GM23338 (cell line): ENCODE data around the gene PPM1F. TPM values are rescaled to one million over a fixed set of nuclear protein-coding genes. Genes with fewer than 3 reads are reported as not detected.

Experiments used
- ATAC-seq: fragments of 200-7000 bp; cut with Tn5 transposase; 3 replicates; pipeline ENCODE4 v1.9.1; 2020
- DNase-seq: peaks from one replicate; pipeline ENCODE4 v3.0.0-alpha.2; 2015; ENCODE audit warnings: low spot score
- H2AFZ ChIP-seq: fragments of 200-600 bp; sonication (generic); 2 replicates; pipeline ENCODE4 v1.8.0; 2016; ENCODE audit warnings: antibody characterized with exemption, mild to moderate bottlenecking, moderate library complexity
- H3F3A ChIP-seq: fragments of 200-600 bp; sonication (generic); replicated peaks from 2 replicates; pipeline ENCODE4 v1.8.0; 2017; ENCODE audit warnings: antibody characterized with exemption, mixed run types, low read depth
- H3K27ac ChIP-seq: fragments of 200-600 bp; sonication (generic); 2 replicates; pipeline ENCODE4 v1.6.1; 2016; ENCODE audit warnings: low read depth
- H3K27me3 ChIP-seq: fragments of 200-600 bp; sonication (generic); 2 replicates; pipeline ENCODE4 v1.8.0; 2016; ENCODE audit warnings: mild to moderate bottlenecking, mixed run types, moderate library complexity; ENCODE audit not compliant: insufficient read depth
- H3K36me3 ChIP-seq: fragments of 200-600 bp; sonication (generic); 2 replicates; pipeline ENCODE4 v1.8.0; 2016; ENCODE audit warnings: mild to moderate bottlenecking; ENCODE audit not compliant: insufficient read depth
- H3K4me1 ChIP-seq: fragments of 200-600 bp; sonication (generic); 2 replicates; pipeline ENCODE4 v1.8.0; 2016; ENCODE audit warnings: mild to moderate bottlenecking, moderate library complexity; ENCODE audit not compliant: insufficient read depth
- H3K4me2 ChIP-seq: fragments of 200-600 bp; sonication (generic); 2 replicates; pipeline ENCODE4 v1.7.1; 2017; ENCODE audit warnings: mixed run types
- H3K4me3 ChIP-seq: fragments of 200-600 bp; sonication (generic); 2 replicates; pipeline ENCODE4 v1.6.1; 2016; ENCODE audit warnings: mixed run types
- H3K79me2 ChIP-seq: fragments of 200-600 bp; sonication (generic); replicated peaks from 2 replicates; pipeline ENCODE4 v1.8.0; 2017; ENCODE audit warnings: mild to moderate bottlenecking; ENCODE audit not compliant: insufficient read depth
- H3K9me2 ChIP-seq: fragments of 200-600 bp; sonication (generic); 2 replicates; pipeline ENCODE4 v1.8.0; 2017; ENCODE audit not compliant: insufficient read depth
- H4K20me1 ChIP-seq: fragments of 200-600 bp; sonication (generic); replicated peaks from 2 replicates; pipeline ENCODE4 v1.8.0; 2017; ENCODE audit warnings: mild to moderate bottlenecking; ENCODE audit not compliant: insufficient read depth
- H3K27ac Mint-ChIP-seq: 2 replicates; pipeline ENCODE4 v1.8.0; 2020; ENCODE audit warnings: inconsistent platforms, mild to moderate bottlenecking, moderate library complexity, mixed read lengths
- H3K27me3 Mint-ChIP-seq: 3 replicates; pipeline ENCODE4 v1.8.0; 2022; ENCODE audit warnings: low read depth, mild to moderate bottlenecking, moderate library complexity, mixed read lengths, inconsistent platforms; ENCODE audit not compliant: insufficient read depth, poor library complexity
- H3K36me3 Mint-ChIP-seq: 3 replicates; pipeline ENCODE4 v1.8.0; 2021; ENCODE audit warnings: low read depth, mild to moderate bottlenecking, inconsistent platforms, moderate library complexity, mixed read lengths
- H3K4me1 Mint-ChIP-seq: 3 replicates; pipeline ENCODE4 v1.8.0; 2020; ENCODE audit warnings: mild to moderate bottlenecking, inconsistent platforms, mixed read lengths
- H3K4me3 Mint-ChIP-seq: 3 replicates; pipeline ENCODE4 v1.8.0; 2021; ENCODE audit warnings: moderate library complexity, mild to moderate bottlenecking, inconsistent platforms, mixed read lengths
- H3K9me3 Mint-ChIP-seq: 3 replicates; pipeline ENCODE4 v1.8.0; 2020; ENCODE audit warnings: moderate library complexity, mild to moderate bottlenecking, inconsistent platforms, mixed read lengths
- EZH2 ChIP-seq: fragments of 200-600 bp; sonication (generic); IDR thresholded peaks from one replicate; pipeline ENCODE4 v1.8.0; 2017; ENCODE audit warnings: antibody characterized with exemption, mild to moderate bottlenecking, low read depth; ENCODE audit not compliant: unreplicated experiment
- JUNB ChIP-seq: IDR thresholded peaks from one replicate; pipeline ENCODE4 v1.6.1; 2016; ENCODE audit warnings: antibody characterized with exemption; ENCODE audit not compliant: unreplicated experiment
- POLR2AphosphoS5 ChIP-seq: IDR thresholded peaks from 2 replicates; pipeline ENCODE4 v1.6.1; 2016; ENCODE audit warnings: antibody characterized with exemption, low read depth
- STAT1 ChIP-seq: IDR thresholded peaks from one replicate; pipeline ENCODE4 v1.6.1; 2016; ENCODE audit warnings: antibody characterized with exemption; ENCODE audit not compliant: unreplicated experiment
- ZNF114 ChIP-seq: fragments of 250-450 bp; sonication (Bioruptor Pico); IDR thresholded peaks from 2 replicates; pipeline ENCODE4 v1.5.0; 2020; ENCODE audit warnings: mild to moderate bottlenecking, moderate library complexity
- ZNF331 ChIP-seq: fragments of 250-450 bp; sonication (Bioruptor Pico); IDR thresholded peaks from 2 replicates; pipeline ENCODE4 v1.5.0; 2020; ENCODE audit warnings: low read depth, mild to moderate bottlenecking, moderate library complexity
- long read RNA-seq: library from polyadenylated mRNA; unstranded; transcript quantifications from one replicate; pipeline ENCODE4 v2.0.0, GENCODE V29; 2020; ENCODE audit not compliant: unreplicated experiment
- polyA plus RNA-seq: library from polyadenylated mRNA; unstranded; fragments of >200 nt; fragmentation: Nextera tagmentation; extraction: Ambion mirVana; gene quantifications from 2 replicates; pipeline ENCODE4 v1.2.1, GENCODE V29; 2016
- total RNA-seq: library from RNA; depleted of rRNA; stranded (reverse); fragments of >200 nt; shearing (Covaris generic); gene quantifications from 2 replicates; pipeline ENCODE4 v1.2.3, GENCODE V29; 2014; rRNA removed
- TF ChIP-seq, protein P1 (sequence below): IDR thresholded peaks from 2 replicates; pipeline ENCODE4 v1.6.1; 2016; ENCODE audit warnings: antibody characterized with exemption
- TF ChIP-seq, protein P2 (sequence below): IDR thresholded peaks from one replicate; pipeline ENCODE4 v1.6.1; 2018; ENCODE audit warnings: antibody characterized with exemption; ENCODE audit not compliant: unreplicated experiment
- TF ChIP-seq, protein P3 (sequence below): fragments of 250-450 bp; sonication (Bioruptor Pico); IDR thresholded peaks from 2 replicates; pipeline ENCODE4 v1.5.0; 2020; ENCODE audit warnings: mild to moderate bottlenecking, moderate library complexity
- TF ChIP-seq, protein P4 (sequence below), 2 experiments: fragments of 200-600 bp in 1 of 2; sonication (generic) in 1 of 2; conservative IDR thresholded peaks; 2 replicates each; pipeline versions ENCODE4 v1.5.1 to v1.6.1; 2016 to 2017; ENCODE audit warnings: antibody characterized with exemption in 2 of 2, low read depth in 2 of 2, mild to moderate bottlenecking in 2 of 2, moderate library complexity in 1 of 2

Gene PPM1F
- total RNA-seq = 22.7 and 29.3 TPM in 2 replicates
- polyA plus RNA-seq = 4.4 and 7.1 TPM in 2 replicates
- long read RNA-seq, full-length matches to known transcripts = 5 of 8 reads
- long read RNA-seq, partial matches to known transcripts = 0 of 8 reads
- long read RNA-seq, other reads (novel, unspliced or antisense) = 3 of 8 reads

GRCh38 chr22:21952586-21953571 is at the start of gene PPM1F:
Gene PPM1F (minus strand): TSS chr22:21952848. CDS start chr22:21946048, 6,800 bp downstream.
- ATAC-seq = peak; percentile 75
- peaks cover 2% of the 10 kb centered on the region; the same call in 1 of the 3 replicates for H3K9me3 Mint-ChIP-seq
- Histone ChIP-seq H4K20me1 (peaks cover 9% of the 10 kb centered on the region), H3K4me3 (peak within 1 kb of the TSS; percentile 83), H3K9me2 (no peaks in the 10 kb centered on the region), H3K79me2 (no peaks in the 10 kb centered on the region), H3K4me1 (0 out of 2 replicates have a peak, but pooled peaks cover 4% of the 10 kb centered on the region), H2AFZ (peak within 1 kb of the TSS; percentile 74), H3K27ac (no peak within 1 kb of the TSS), H3F3A (0 out of 2 replicates have a peak, but pooled peaks cover 9% of the 10 kb centered on the region), H3K36me3 (no peaks in the 10 kb centered on the region; the same call in 1 of the 2 replicates), H3K27me3 (peaks cover 37% of the 10 kb centered on the region), H3K4me2 (peak within 1 kb of the TSS; percentile 87)
- H3K4me1 Mint-ChIP-seq = peaks cover 12% of the 10 kb centered on the region; the same call in 2 of the 3 replicates
- peaks cover 24% of the 10 kb centered on the region for H3K27me3 Mint-ChIP-seq
- TF ChIP-seq ZNF114 (CRISPR knock-in tag) (no peak), STAT1 (no peak), JUNB (no peak), POLR2AphosphoS5 (peak; percentile 61), EZH2 (no peak), ZNF331 (no peak)
- TF ChIP-seq, protein P1, sequence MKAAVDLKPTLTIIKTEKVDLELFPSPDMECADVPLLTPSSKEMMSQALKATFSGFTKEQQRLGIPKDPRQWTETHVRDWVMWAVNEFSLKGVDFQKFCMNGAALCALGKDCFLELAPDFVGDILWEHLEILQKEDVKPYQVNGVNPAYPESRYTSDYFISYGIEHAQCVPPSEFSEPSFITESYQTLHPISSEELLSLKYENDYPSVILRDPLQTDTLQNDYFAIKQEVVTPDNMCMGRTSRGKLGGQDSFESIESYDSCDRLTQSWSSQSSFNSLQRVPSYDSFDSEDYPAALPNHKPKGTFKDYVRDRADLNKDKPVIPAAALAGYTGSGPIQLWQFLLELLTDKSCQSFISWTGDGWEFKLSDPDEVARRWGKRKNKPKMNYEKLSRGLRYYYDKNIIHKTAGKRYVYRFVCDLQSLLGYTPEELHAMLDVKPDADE = no peak
- TF ChIP-seq, protein P2, sequence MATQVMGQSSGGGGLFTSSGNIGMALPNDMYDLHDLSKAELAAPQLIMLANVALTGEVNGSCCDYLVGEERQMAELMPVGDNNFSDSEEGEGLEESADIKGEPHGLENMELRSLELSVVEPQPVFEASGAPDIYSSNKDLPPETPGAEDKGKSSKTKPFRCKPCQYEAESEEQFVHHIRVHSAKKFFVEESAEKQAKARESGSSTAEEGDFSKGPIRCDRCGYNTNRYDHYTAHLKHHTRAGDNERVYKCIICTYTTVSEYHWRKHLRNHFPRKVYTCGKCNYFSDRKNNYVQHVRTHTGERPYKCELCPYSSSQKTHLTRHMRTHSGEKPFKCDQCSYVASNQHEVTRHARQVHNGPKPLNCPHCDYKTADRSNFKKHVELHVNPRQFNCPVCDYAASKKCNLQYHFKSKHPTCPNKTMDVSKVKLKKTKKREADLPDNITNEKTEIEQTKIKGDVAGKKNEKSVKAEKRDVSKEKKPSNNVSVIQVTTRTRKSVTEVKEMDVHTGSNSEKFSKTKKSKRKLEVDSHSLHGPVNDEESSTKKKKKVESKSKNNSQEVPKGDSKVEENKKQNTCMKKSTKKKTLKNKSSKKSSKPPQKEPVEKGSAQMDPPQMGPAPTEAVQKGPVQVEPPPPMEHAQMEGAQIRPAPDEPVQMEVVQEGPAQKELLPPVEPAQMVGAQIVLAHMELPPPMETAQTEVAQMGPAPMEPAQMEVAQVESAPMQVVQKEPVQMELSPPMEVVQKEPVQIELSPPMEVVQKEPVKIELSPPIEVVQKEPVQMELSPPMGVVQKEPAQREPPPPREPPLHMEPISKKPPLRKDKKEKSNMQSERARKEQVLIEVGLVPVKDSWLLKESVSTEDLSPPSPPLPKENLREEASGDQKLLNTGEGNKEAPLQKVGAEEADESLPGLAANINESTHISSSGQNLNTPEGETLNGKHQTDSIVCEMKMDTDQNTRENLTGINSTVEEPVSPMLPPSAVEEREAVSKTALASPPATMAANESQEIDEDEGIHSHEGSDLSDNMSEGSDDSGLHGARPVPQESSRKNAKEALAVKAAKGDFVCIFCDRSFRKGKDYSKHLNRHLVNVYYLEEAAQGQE = no peak
- TF ChIP-seq, protein P3, sequence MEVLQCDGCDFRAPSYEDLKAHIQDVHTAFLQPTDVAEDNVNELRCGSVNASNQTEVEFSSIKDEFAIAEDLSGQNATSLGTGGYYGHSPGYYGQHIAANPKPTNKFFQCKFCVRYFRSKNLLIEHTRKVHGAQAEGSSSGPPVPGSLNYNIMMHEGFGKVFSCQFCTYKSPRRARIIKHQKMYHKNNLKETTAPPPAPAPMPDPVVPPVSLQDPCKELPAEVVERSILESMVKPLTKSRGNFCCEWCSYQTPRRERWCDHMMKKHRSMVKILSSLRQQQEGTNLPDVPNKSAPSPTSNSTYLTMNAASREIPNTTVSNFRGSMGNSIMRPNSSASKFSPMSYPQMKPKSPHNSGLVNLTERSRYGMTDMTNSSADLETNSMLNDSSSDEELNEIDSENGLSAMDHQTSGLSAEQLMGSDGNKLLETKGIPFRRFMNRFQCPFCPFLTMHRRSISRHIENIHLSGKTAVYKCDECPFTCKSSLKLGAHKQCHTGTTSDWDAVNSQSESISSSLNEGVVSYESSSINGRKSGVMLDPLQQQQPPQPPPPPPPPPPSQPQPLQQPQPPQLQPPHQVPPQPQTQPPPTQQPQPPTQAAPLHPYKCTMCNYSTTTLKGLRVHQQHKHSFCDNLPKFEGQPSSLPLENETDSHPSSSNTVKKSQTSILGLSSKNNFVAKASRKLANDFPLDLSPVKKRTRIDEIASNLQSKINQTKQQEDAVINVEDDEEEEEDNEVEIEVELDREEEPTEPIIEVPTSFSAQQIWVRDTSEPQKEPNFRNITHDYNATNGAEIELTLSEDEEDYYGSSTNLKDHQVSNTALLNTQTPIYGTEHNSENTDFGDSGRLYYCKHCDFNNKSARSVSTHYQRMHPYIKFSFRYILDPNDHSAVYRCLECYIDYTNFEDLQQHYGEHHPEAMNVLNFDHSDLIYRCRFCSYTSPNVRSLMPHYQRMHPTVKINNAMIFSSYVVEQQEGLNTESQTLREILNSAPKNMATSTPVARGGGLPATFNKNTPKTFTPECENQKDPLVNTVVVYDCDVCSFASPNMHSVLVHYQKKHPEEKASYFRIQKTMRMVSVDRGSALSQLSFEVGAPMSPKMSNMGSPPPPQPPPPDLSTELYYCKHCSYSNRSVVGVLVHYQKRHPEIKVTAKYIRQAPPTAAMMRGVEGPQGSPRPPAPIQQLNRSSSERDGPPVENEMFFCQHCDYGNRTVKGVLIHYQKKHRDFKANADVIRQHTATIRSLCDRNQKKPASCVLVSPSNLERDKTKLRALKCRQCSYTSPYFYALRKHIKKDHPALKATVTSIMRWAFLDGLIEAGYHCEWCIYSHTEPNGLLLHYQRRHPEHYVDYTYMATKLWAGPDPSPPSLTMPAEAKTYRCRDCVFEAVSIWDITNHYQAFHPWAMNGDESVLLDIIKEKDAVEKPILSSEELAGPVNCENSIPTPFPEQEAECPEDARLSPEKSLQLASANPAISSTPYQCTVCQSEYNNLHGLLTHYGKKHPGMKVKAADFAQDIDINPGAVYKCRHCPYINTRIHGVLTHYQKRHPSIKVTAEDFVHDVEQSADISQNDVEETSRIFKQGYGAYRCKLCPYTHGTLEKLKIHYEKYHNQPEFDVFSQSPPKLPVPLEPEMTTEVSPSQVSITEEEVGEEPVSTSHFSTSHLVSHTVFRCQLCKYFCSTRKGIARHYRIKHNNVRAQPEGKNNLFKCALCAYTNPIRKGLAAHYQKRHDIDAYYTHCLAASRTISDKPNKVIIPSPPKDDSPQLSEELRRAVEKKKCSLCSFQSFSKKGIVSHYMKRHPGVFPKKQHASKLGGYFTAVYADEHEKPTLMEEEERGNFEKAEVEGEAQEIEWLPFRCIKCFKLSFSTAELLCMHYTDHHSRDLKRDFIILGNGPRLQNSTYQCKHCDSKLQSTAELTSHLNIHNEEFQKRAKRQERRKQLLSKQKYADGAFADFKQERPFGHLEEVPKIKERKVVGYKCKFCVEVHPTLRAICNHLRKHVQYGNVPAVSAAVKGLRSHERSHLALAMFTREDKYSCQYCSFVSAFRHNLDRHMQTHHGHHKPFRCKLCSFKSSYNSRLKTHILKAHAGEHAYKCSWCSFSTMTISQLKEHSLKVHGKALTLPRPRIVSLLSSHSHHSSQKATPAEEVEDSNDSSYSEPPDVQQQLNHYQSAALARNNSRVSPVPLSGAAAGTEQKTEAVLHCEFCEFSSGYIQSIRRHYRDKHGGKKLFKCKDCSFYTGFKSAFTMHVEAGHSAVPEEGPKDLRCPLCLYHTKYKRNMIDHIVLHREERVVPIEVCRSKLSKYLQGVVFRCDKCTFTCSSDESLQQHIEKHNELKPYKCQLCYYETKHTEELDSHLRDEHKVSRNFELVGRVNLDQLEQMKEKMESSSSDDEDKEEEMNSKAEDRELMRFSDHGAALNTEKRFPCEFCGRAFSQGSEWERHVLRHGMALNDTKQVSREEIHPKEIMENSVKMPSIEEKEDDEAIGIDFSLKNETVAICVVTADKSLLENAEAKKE (CRISPR knock-in tag) = no peak
- TF ChIP-seq, protein P4, sequence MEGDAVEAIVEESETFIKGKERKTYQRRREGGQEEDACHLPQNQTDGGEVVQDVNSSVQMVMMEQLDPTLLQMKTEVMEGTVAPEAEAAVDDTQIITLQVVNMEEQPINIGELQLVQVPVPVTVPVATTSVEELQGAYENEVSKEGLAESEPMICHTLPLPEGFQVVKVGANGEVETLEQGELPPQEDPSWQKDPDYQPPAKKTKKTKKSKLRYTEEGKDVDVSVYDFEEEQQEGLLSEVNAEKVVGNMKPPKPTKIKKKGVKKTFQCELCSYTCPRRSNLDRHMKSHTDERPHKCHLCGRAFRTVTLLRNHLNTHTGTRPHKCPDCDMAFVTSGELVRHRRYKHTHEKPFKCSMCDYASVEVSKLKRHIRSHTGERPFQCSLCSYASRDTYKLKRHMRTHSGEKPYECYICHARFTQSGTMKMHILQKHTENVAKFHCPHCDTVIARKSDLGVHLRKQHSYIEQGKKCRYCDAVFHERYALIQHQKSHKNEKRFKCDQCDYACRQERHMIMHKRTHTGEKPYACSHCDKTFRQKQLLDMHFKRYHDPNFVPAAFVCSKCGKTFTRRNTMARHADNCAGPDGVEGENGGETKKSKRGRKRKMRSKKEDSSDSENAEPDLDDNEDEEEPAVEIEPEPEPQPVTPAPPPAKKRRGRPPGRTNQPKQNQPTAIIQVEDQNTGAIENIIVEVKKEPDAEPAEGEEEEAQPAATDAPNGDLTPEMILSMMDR (conservative IDR thresholded peaks at IDR 0.05; ENCODE audit: low read depth in 2 of 2) = peak; percentile 66 to 83
- H3K27ac Mint-ChIP-seq = no peak within 1 kb of the TSS
- peaks cover 3% of the 10 kb centered on the region; the same call in 1 of the 3 replicates for H3K36me3 Mint-ChIP-seq
- H3K4me3 Mint-ChIP-seq = peak within 1 kb of the TSS; percentile 79
- DNase-seq = peak; percentile 85
